GM18511 (cell line): Measurements from ENCODE around the gene HIBCH.

Experiments
- ATAC-seq: cut with Tn5 transposase; IDR thresholded peaks from one replicate; pipeline ENCODE4 v1.9.1; 2021; ENCODE audit warnings: mild to moderate bottlenecking, moderate library complexity; ENCODE audit not compliant: unreplicated experiment

HIBCH gene

DNA sequence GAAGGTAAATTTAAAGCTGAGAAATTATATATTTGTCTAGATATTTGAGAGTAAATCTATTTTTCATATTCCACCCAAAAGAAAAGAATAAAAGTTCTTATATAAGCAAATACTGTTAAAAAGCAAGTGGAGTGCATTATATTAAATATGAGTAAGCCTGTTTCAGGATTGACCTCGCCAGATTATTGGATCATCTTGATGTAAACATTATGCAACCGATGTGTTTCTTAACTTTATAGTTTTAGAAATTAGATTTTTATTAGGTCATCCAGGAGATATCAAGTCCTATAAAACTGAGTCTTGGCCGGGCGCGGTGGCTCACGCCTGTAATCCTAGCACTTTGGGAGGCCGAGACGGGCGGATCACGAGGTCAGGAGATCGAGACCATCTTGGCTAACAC lies 156.8 kb downstream of the HIBCH start:
- ATAC-seq, result no peak

DNA sequence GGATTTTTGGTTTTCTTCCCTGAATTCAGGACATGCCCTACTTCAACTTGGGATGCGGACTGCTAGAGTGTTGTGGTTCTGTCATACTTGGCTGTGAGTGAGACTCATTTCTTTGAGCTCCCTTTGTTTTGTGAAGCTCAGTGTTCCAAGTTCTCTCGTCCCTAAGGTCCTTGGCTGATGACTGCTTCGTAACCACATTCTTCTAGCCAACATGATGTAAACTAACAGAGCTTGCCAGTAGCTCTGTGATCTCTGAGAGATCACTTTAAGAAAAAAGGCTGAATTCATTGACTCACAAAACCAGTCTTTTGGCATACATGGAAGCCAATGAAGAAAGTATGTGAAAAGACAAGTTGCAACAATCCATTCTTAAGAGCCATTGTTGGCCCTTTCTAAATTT lies 160.2 kb downstream of the HIBCH start:
- ATAC-seq, result no peak

- ATAC-seq, result no peak
Measured at GRCh38 chr2:190158798-190159434, 160.7 kb downstream of the HIBCH start.

- peak; percentile 67 for ATAC-seq
Measured at GRCh38 chr2:190157613-190158528, 161.8 kb downstream of the HIBCH start.

DNA sequence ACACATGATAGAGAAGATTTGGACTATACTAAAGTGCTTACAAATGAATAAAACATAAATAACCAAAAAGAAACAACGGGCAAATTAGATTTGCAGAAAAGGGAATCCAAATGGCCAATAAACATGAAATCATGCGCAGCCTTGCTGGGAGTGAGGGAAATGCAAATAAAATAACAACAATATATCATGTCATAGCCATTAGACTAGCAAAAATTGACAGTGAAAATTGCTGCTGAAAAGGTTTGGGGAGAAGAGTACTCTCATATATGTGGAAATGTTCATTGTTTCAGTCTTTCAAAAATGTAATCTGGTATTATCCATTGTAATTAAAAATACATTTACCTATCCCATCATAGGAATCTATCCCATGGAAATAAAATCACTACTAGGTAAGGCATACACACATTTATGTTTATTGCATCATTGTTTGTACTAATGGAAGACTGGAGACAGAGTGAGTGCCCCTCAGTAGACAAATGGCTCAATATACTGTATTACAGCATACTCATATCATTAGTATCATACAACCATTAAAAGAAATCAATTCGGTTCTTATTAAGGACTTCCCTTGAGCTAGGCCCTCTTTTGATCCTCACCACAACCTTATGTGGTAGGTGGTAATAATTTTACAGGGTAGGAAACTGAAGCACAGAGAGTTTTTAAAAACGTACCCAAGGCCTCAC lies 163.0 kb downstream of the HIBCH start:
- no peak for ATAC-seq
